ENCODE results near the gene TFDP3.

TFDP3 gene

DNA sequence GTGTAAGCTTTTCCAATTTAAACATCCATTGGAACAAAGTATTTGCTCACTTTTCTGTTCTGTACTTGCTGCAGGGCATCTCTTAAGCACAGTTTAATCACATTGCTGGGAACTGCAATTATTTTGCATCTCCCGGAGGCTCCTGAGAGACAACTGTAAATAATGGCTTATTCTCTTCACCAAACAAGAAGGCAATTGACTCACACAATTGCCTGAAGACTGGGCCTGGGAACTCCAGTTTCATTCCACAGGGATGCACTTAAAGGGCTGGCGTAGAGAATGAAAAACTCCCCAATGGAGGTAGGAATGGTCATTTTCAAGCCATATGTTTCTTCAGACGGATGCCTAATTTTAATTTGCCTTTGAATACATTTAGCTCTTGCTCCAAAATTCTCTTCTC lies 29.5 kb downstream of the TFDP3 start:
- DNase-seq (ENCODE audit: extremely low read depth, low read depth), result no peak
- TF ChIP-seq, protein P1, sequence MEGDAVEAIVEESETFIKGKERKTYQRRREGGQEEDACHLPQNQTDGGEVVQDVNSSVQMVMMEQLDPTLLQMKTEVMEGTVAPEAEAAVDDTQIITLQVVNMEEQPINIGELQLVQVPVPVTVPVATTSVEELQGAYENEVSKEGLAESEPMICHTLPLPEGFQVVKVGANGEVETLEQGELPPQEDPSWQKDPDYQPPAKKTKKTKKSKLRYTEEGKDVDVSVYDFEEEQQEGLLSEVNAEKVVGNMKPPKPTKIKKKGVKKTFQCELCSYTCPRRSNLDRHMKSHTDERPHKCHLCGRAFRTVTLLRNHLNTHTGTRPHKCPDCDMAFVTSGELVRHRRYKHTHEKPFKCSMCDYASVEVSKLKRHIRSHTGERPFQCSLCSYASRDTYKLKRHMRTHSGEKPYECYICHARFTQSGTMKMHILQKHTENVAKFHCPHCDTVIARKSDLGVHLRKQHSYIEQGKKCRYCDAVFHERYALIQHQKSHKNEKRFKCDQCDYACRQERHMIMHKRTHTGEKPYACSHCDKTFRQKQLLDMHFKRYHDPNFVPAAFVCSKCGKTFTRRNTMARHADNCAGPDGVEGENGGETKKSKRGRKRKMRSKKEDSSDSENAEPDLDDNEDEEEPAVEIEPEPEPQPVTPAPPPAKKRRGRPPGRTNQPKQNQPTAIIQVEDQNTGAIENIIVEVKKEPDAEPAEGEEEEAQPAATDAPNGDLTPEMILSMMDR (IDR thresholded peaks at IDR 0.05; ENCODE audit: low read depth, low read length), result no peak

DNA sequence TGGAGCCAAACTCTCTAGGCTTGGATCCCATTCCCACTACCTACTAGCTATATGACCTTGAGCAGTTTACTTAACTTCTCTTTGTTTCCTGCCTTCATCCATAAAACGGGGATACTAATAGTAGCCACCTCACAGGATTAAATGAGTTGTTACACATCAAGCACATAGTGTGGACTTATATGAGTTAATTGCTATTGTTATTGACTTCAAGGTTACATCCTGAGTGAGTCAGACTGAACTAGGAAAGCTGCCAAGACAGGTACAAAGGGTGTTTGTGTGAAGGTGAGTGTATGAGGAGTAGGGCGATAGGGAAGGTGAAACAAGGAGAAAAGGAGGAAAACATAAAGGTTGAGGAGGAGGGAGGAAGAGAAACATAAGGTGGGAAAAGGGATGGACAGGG lies 32.2 kb downstream of the TFDP3 start:
- TF ChIP-seq, protein P1 (IDR thresholded peaks at IDR 0.05; ENCODE audit: low read depth, low read length), result no peak
- DNase-seq (ENCODE audit: extremely low read depth, low read depth), result no peak

DNA sequence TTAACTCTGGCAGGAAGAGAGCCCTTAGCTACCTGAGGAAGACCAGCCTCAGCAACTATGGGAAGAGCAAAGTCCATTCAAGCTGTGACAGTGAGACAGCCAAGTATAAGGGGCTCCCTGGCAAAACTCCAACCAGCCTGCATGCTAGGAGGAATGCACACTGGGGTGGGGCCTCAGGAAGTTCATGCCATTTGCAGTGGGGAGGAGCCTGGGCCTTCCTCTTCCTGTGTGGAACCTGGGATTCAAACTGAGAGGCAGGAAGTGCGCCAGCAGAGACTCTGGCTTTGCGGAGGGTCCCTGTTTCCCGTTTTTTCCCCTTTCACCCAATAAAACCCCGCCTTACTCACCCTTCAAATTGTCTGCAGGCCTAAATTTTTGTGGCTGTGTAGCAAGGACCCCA lies 33.0 kb downstream of the TFDP3 start:
- TF ChIP-seq, protein P1 (IDR thresholded peaks at IDR 0.05; ENCODE audit: low read depth, low read length), result no peak
- DNase-seq (ENCODE audit: extremely low read depth, low read depth), result no peak

DNA sequence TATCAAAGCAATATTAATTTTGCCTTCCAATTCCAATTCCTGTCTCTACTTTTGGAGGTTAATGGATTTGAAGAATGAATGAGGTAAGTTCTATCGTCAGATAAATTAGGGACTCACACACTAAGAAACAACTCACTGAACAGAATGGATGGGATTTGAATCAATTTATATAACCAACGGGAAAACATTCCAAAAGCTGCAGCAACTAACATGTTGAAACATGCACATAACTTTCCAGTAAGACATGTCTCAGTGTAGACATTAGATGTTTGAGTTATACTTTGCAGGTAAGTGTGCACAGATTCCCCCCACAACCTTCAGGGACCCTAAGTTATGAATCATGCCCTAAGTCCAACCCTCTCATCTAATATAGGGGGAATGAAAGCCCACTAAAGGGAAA lies 34.3 kb downstream of the TFDP3 start:
- TF ChIP-seq, protein P1 (IDR thresholded peaks at IDR 0.05; ENCODE audit: low read depth, low read length), result no peak
- DNase-seq (ENCODE audit: extremely low read depth, low read depth), result no peak

DNA sequence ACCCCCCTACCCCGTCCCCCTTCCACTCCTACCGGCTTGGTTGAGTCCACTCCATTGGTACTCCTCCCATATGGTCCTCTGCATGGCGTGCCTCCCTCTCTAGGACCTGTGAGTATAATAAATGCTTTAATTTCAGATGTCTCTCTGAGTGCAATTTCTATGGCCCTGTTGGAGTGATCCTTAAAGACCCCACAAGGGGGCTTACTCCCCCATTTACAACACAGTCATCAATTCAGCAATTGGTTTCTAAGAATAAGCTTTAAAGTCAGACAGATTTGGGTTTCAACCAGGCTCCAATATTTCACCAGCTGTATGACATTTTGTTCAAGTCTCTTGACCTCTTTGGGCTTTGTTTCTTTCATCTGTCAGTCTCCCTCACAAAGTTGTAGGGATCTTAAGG lies 38.7 kb downstream of the TFDP3 start:
- DNase-seq (ENCODE audit: extremely low read depth, low read depth), result no peak
- TF ChIP-seq, protein P1 (IDR thresholded peaks at IDR 0.05; ENCODE audit: low read depth, low read length), result no peak

DNA sequence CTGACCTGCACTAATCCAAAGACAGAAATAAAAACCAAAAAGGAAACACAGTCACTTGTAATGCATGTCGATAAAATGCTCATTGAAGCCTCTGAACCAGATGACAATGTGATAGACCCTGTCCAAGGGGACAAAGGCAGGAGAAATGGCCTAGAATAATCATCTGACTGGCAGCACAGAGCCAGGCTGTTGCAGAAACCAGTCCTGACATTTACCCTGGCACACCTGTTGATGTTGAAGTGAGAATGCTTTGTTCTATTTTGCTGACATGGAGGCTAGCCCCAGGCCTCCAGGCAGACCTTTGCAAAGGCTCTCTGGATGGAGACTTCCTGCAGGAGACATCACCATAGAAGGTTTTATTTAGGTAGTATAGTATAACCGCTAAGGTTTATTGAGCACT lies 41.0 kb downstream of the TFDP3 start:
- TF ChIP-seq, protein P1 (IDR thresholded peaks at IDR 0.05; ENCODE audit: low read depth, low read length), result no peak

DNA sequence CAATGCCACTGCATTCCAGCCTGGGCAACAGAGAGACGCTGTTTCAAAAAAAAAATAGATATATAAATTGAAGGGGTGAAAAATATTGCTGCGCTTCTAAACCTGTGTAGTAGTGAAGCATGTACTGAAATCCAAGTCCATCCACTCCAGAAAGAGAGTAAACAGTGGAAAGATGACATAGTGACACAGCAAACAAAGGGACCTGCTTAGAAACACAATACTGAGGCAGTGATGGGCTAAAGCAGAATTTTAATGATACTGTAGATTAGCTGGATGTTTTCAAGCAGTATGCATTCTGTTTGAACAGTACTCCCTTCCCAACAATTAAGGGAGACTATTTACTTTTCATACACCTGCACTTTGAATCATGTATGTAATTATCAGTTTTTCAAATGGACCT lies 42.5 kb downstream of the TFDP3 start:
- TF ChIP-seq, protein P1 (IDR thresholded peaks at IDR 0.05; ENCODE audit: low read depth, low read length), result no peak
- DNase-seq (ENCODE audit: extremely low read depth, low read depth), result no peak

More for the DNA sequence above, 41.0 kb downstream of the TFDP3 start:
- no peak for DNase-seq (ENCODE audit: extremely low read depth, low read depth)

All from AG09319 (cell line).